ENCODE results near the gene CDK5RAP1.
"Not testable (repeated sequence)": the region's sequence is repeated elsewhere in the genome, so short reads cannot be mapped to it uniquely, and the experiment has no call there.

- not testable (repeated sequence) for TF ChIP-seq CTCF (IDR thresholded peaks at IDR 0.05; ENCODE audit: insufficient read depth, low read length, poor library complexity, severe bottlenecking); EZH2phosphoT487 (conservative IDR thresholded peaks at IDR 0.05; ENCODE audit: low read length)
These were observed 12.0 kb downstream of the CDK5RAP1 start for GRCh38 chr20:33389326-33389725.

Measured in SU-DHL-6 (cell line).